ENCODE data around the gene LRP5. TPM values are rescaled to one million over a fixed set of nuclear protein-coding genes. Genes with fewer than 3 reads are reported as not detected.

LRP5 gene
- total RNA-seq, 2 donors from 2014 or later = 0.73 to 3.0 TPM

DNA sequence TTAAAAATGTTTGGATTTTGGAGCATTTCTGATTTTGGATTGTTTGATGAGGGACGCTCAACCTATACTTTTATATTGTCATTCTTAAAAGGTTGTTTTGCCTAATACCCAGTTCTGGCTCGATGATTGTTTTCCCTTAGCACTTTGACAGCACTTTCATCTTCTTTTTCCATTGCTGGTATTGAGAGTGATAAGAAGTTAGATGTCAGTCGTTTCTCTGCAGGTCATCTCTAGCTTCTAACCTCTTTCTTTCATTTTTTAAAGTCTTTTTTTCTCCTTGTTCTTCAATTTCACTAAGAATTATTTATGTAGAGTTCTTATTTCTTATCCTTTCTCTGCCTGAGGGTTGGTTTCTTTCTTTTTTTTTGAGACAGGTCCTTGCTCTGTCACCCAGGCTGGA lies 167.0 kb downstream of the LRP5 start:
- no peaks in the 10 kb centered on the region for H3K36me3 Mint-ChIP-seq (ENCODE audit: low read depth)
- no peaks in the 10 kb centered on the region for H3K9me3 ChIP-seq (ENCODE audit: control insufficient read depth, low read length, poor library complexity, severe bottlenecking)
- no peak for DNase-seq
- peak overlapping the region; percentile 7 for H3K4me3 Mint-ChIP-seq
- ATAC-seq = no peak
- no peaks in the 10 kb centered on the region for H3K27me3 Mint-ChIP-seq
- peaks cover 36% of the 10 kb centered on the region for H3K4me1 Mint-ChIP-seq
- H3K27ac Mint-ChIP-seq = no peak overlapping the region

DNA sequence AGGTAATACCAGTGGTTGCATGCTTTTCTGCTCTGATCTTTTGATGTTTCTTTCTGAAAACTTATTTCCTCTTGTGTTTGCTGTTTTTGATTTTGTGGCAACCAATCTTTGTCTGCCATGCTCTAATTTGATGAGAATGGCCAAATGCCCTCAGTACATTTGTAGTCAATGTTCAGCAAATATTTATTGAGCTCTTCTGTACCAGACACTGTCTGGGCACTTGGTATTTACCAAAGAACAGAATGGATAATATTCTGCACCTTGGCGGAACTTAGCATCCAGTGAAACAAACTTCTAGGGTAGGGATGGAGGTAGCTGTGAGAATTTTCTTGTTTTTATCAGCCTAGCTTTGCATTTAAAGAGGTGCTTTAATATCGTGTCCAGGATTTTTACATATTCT lies 167.8 kb downstream of the LRP5 start:
- Mint-ChIP-seq H3K27me3 (no peaks in the 10 kb centered on the region), H3K36me3 (ENCODE audit: low read depth) (no peaks in the 10 kb centered on the region), H3K27ac (no peak overlapping the region), H3K4me1 (peaks cover 36% of the 10 kb centered on the region), H3K4me3 (no peak overlapping the region)
- H3K9me3 ChIP-seq (ENCODE audit: control insufficient read depth, low read length, poor library complexity, severe bottlenecking) = no peaks in the 10 kb centered on the region
- no peak for DNase-seq
- ATAC-seq = no peak

DNA sequence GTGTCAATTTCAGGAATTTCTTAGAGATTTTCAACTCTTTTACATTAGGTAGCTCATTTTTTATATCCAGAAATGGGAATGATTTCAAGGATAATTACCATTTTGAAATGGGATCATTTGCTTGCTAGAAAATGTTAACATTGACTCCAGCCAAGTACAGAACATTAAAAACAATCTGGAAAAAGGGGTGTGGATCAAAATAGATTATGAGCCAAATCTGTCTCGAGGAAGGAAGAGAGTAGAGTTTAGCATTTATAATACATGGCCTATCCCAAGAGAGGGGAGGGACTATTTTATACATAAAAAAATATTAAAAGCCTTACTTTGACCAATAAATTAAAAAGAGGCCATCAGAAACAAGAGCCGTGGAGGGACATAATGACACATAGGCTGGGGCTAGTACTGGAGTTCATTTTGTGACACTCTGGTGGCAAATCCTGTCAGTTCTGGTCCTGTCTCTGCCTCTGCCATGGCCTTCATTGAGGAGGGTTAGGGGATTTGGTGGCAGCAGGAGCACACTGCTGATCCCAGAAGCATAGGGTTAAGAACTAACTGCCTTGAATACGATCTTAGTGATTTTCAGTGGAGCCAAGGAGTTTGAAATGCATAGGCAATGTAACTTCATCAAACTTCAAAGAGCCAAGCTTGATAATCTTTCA lies 168.6 kb downstream of the LRP5 start:
- Mint-ChIP-seq H3K27ac (peak overlapping the region; percentile 85), H3K36me3 (ENCODE audit: low read depth) (no peaks in the 10 kb centered on the region), H3K4me3 (no peak overlapping the region), H3K4me1 (peaks cover 39% of the 10 kb centered on the region), H3K27me3 (no peaks in the 10 kb centered on the region)
- no peak for ATAC-seq
- no peaks in the 10 kb centered on the region for H3K9me3 ChIP-seq (ENCODE audit: control insufficient read depth, low read length, poor library complexity, severe bottlenecking)
- no peak for DNase-seq

DNA sequence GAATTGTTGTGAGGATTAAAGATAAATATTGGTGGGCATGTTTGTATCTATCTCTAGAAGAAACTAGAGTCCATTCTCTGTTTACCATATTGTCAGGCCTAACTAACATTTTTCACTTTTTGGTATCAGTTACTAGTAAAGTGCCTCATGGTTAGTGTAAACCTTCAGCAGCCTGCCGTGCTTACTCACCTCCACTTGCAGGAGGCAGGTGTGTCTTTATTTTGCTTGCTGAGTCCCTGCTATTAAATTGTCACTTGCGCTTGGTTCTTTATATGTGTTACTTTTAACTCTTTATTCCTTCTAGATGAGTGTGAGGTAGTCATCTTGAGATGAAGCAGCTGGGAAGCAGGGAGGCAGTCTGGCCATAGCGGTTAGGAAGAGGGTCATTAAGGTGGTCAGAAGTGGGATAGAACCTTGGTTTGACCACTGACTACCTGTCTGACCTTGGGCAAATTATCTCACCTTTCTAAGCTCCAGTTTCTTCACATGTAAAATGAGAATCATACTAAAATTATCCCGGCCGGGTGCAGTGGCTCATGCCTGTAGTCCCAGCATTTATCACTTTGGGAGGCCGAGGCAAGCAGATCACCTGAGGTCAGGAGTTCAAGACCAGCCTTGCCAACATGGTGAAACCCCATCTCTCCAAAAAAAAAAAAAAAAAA lies 169.3 kb downstream of the LRP5 start:
- Mint-ChIP-seq H3K27me3 (no peaks in the 10 kb centered on the region), H3K4me1 (peaks cover 42% of the 10 kb centered on the region), H3K27ac (peak overlapping the region; percentile 85), H3K4me3 (no peak overlapping the region), H3K36me3 (ENCODE audit: low read depth) (no peaks in the 10 kb centered on the region)
- ATAC-seq = no peak
- DNase-seq = no peak
- no peaks in the 10 kb centered on the region for H3K9me3 ChIP-seq (ENCODE audit: control insufficient read depth, low read length, poor library complexity, severe bottlenecking)

DNA sequence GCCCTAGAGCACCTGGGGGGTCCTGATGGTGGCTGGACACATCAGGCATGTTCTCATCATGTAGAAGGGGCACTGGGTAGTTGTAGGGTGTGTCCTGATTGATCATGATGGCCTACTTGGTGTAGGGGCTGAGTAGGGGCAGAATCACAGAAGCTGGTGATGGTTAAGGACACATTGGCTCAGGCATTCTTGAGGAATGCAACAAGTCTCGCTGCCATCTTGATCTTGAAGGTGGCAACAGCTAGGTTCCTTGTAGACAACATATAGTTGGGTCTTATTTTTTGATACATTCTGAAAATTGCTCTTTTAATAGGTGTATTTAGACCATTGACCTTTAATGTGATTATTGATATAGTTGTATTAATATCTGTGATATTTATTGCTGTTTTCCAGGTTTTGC lies 176.2 kb downstream of the LRP5 start:
- Mint-ChIP-seq H3K27ac (no peak overlapping the region), H3K4me3 (no peak overlapping the region), H3K4me1 (peaks cover 40% of the 10 kb centered on the region), H3K27me3 (no peaks in the 10 kb centered on the region), H3K36me3 (ENCODE audit: low read depth) (no peaks in the 10 kb centered on the region)
- H3K9me3 ChIP-seq (ENCODE audit: control insufficient read depth, low read length, poor library complexity, severe bottlenecking) = no peaks in the 10 kb centered on the region
- no peak for ATAC-seq
- no peak for DNase-seq

DNA sequence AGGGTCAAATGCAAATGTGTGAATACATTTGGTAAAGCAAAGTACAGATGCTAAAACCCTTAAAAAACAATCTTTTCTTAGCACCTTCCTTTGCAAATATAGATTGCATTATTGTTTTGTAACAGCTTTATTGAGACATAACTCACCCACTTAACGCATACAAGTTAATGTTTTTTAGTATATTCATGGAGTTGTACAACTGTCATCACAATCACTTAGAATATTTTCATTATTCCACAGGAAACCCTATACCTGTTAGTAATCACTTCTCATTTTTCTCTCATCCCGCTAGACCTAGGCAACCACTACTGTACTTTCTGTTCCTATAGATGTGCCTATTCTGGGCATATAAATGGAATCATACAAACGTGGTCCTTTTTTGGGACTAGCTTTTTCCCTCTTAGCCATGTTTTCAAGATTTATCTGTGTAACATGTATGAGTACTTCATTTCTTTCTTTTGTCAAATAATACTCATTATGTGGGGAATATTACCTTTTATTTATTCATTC lies 182.9 kb downstream of the LRP5 start:
- Mint-ChIP-seq H3K36me3 (ENCODE audit: low read depth) (no peaks in the 10 kb centered on the region), H3K4me3 (no peak overlapping the region), H3K27me3 (no peaks in the 10 kb centered on the region), H3K27ac (peak overlapping the region; percentile 51), H3K4me1 (peaks cover 44% of the 10 kb centered on the region)
- DNase-seq (no peak), ATAC-seq (peak; percentile 28)
- no peaks in the 10 kb centered on the region for H3K9me3 ChIP-seq (ENCODE audit: control insufficient read depth, low read length, poor library complexity, severe bottlenecking)

DNA sequence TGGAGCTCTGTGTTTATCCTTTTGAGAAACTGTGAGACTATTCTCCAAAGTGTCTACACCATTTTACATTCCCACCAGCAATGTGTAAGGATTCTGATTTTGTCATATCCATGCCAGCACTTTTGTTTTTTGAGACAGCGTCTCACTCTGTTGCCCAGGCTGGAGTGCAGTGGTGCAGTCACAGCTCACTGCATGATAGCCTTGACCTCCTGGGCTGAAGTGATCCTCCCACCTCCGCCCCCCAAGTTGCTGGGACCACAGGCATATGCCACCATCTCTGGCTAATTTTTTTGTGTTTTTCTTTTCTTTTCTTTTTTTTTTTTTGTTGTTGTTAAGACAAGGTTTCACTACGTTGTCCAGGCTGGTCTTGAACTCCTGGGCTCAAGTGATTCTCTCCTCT lies 183.5 kb downstream of the LRP5 start:
- H3K9me3 ChIP-seq (ENCODE audit: control insufficient read depth, low read length, poor library complexity, severe bottlenecking) = no peaks in the 10 kb centered on the region
- peaks cover 44% of the 10 kb centered on the region for H3K4me1 Mint-ChIP-seq
- peak overlapping the region; percentile 51 for H3K27ac Mint-ChIP-seq
- ATAC-seq (no peak), DNase-seq (no peak)
- peak overlapping the region; percentile 58 for H3K4me3 Mint-ChIP-seq
- no peaks in the 10 kb centered on the region for H3K36me3 Mint-ChIP-seq (ENCODE audit: low read depth)
- no peaks in the 10 kb centered on the region for H3K27me3 Mint-ChIP-seq

DNA sequence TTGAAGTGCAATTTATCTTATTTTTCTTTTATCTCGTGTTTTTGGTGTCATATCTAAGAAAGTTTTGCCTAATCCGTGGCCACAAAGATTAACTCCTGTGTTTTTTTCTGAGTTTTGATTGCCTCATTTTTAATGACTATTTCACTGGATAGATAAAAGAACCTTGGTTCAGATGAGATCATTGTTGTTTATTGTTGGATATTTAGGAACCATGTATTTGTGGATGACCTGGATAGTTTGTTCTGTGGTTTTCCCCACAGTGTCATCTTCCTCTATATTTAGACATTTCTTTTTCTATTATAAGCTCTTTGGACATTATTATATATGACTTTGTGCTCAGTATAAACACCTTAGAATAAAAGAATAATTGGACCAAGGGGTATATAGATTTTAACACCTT lies 185.4 kb downstream of the LRP5 start:
- Mint-ChIP-seq H3K4me1 (peaks cover 53% of the 10 kb centered on the region), H3K27me3 (no peaks in the 10 kb centered on the region), H3K36me3 (ENCODE audit: low read depth) (peaks cover 2% of the 10 kb centered on the region), H3K4me3 (peak overlapping the region; percentile 52), H3K27ac (peak overlapping the region; percentile 49)
- no peaks in the 10 kb centered on the region for H3K9me3 ChIP-seq (ENCODE audit: control insufficient read depth, low read length, poor library complexity, severe bottlenecking)
- DNase-seq = no peak
- ATAC-seq = no peak

DNA sequence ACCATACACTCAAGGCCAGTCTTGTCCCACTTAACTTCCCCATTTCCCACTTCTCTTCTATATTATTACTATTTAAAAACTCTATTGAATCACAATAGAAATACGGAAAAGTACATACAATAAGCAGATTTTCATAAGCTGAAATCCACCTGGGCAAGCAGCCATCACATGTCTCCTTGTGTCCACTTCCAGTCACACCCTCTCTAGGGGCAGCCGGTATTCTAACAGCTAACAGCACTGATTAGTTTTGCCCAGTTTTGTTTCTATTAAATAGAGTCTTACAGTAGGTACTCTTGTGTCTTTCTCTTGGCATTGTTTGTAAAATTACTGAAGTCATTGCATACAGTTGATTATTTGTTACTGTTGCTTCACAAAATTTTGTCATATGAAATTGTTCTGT lies 185.9 kb downstream of the LRP5 start:
- no peak overlapping the region for H3K27ac Mint-ChIP-seq
- H3K27me3 Mint-ChIP-seq = no peaks in the 10 kb centered on the region
- DNase-seq (no peak), ATAC-seq (no peak)
- H3K4me1 Mint-ChIP-seq = peaks cover 55% of the 10 kb centered on the region
- H3K4me3 Mint-ChIP-seq = no peak overlapping the region
- peaks cover 2% of the 10 kb centered on the region for H3K36me3 Mint-ChIP-seq (ENCODE audit: low read depth)
- H3K9me3 ChIP-seq (ENCODE audit: control insufficient read depth, low read length, poor library complexity, severe bottlenecking) = no peaks in the 10 kb centered on the region

Other genes with a start within 250 kb of the LRP5 start
- gene CHKA, start 191.2 kb upstream of the LRP5 start, total RNA-seq = 1 to 10 TPM; 7.4 to 9.8 TPM
- 10 to 100 TPM; 30.5 to 33.8 TPM for gene KMT5B, start 99.3 kb upstream of the LRP5 start, total RNA-seq
- 10 to 100 TPM; 10.5 to 11.6 TPM for gene C11orf24, start 40.6 kb upstream of the LRP5 start, total RNA-seq
- 100 to 1,000 TPM; 134 to 136 TPM for gene PPP6R3, start 148.2 kb downstream of the LRP5 start, total RNA-seq